GM04504 (cell line): ENCODE measurements around the gene ZNF414.

ENCODE experiments used
- DNase-seq: peaks from one replicate; pipeline ENCODE4 v3.0.0-alpha.2; 2012; ENCODE audit warnings: low read depth

Gene ZNF414

GRCh38 chr19:8490395-8490760 is 23.6 kb downstream of the ZNF414 start:
- no peak for DNase-seq

GRCh38 chr19:8489561-8490394 is 24.2 kb downstream of the ZNF414 start:
- DNase-seq: no peak

GRCh38 chr19:8488365-8488764 is 25.6 kb downstream of the ZNF414 start:
- DNase-seq: no peak

- DNase-seq: no peak
These were observed 26.7 kb downstream of the ZNF414 start for GRCh38 chr19:8487137-8487851.

DNA sequence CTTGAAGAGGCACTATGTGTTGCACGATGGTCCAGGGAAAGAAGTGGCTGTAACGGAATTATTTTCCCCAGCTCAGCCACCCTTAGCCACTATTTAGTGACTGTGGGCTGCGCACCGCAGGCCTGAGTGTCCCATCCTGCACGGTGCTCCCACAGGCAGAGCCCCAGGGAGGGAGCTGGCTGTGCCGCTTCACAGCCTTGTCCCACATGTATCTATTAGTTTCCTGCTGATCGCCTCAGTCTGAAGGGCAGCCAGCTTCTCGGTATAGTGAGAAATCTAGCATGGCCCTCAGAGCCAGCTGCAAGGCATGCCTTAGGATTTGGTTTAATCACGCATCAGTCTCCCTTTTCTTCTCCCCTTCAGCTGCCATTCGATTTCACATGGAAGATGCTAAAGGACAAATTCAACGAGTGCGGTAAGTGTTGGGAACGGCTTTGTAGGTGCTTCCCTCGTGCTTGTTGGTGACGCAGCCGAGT is 27.3 kb downstream of the ZNF414 start:
- no peak for DNase-seq

DNA sequence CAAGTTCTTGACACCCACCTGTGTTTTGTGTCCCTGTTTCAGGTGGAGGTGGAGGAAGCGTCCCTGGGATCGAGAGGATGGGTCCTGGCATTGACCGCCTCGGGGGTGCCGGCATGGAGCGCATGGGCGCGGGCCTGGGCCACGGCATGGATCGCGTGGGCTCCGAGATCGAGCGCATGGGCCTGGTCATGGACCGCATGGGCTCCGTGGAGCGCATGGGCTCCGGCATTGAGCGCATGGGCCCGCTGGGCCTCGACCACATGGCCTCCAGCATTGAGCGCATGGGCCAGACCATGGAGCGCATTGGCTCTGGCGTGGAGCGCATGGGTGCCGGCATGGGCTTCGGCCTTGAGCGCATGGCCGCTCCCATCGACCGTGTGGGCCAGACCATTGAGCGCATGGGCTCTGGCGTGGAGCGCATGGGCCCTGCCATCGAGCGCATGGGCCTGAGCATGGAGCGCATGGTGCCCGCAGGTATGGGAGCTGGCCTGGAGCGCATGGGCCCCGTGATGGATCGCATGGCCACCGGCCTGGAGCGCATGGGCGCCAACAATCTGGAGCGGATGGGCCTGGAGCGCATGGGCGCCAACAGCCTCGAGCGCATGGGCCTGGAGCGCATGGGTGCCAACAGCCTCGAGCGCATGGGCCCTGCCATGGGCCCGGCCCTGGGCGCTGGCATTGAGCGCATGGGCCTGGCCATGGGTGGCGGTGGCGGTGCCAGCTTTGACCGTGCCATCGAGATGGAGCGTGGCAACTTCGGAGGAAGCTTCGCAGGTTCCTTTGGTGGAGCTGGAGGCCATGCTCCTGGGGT is 28.2 kb downstream of the ZNF414 start:
- no peak for DNase-seq

DNA sequence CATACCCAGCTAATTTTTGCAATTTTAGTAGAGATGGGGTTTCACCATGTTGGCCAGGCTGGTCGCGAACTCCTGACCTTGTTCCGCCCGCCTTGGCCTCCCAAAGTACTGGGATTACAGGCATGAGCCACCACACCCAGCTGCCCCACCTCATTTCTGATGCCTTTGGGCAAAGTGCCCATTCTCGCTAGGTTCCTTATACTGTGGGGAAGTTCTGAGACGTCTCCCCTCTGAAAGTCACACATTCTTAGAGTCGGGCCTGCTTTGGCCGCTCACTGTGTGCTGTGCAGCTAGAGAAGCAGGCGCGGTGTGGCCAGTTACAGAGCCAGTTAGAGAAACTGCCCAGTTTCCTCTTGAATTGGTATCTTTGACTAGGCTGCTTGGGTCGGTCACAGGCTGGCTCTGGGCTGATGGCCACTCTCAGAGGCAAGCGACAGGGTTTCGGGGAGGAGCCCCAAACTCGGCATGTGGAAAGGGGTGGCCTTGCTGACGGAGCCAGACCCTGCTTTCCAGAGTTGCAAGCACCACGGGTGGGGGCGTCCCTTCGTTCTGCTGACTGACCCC is 29.6 kb downstream of the ZNF414 start:
- DNase-seq: no peak

DNA sequence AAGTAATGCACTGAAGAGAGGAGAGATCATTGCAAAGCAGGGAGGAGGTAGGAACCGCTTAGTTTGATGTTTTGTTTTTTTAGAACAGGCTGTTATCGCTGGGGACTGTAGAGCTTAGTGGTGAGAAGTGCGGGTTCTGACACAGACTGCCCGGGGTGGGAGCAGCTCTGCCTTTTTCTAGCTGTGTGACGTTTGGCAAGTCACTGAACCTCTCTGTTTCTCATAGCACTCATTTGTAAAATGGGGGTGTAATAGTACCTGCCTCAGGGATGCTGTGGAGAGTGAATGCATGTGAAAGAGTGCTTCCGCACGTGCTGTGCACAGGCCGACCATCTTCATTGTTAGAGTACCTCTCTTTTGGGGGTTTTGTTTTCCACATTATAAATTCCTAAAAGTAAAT is 30.8 kb downstream of the ZNF414 start:
- no peak for DNase-seq

DNA sequence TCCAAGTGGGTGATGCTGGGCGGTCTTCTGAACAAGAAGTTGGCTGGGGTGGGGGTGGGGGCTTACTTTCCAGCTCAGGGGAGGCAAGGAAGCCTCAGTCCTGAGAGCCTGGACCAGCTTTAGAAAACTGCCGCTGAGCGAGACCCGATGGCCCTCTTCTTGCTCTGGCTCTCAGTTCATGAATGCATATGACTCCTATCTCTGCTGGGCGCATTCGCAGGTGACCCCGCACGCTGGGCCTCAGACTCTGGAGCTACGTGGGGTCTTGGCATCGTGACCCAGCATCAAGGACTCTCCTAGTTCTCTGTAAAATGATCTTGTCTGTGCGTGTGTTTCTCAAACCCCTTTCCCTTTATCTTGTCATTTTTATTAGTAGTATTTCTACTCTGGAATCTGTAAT is 31.3 kb downstream of the ZNF414 start:
- no peak for DNase-seq

- no peak for DNase-seq
These were observed 32.4 kb downstream of the ZNF414 start for GRCh38 chr19:8481616-8482015.

- no peak for DNase-seq
These were observed 32.8 kb downstream of the ZNF414 start for GRCh38 chr19:8481201-8481600.

DNA sequence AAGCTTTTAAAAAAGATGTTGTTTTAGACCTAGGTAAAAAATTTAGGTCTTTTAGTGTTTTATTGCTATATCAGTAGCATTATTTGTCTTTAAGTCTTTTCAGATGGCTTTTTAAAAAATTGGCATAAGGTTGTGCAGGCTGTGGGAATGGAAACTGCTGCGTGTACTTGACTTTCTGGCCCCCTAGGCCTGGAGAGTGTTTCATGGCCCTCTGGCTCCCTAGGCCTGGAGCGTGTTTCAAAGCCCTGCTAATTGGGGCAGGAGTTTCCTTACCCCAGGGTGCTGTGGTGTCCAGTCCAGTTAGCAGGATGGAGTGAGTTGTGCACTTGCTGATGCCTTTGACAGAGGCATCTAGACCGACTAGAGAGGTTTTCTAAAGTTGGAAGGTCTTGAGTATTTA is 35.4 kb downstream of the ZNF414 start:
- no peak for DNase-seq

GRCh38 chr19:8477889-8478288 is 36.1 kb downstream of the ZNF414 start:
- DNase-seq: no peak

GRCh38 chr19:8476524-8476923 is 37.4 kb downstream of the ZNF414 start:
- no peak for DNase-seq

- no peak for DNase-seq
These were observed 39.0 kb downstream of the ZNF414 start for GRCh38 chr19:8475005-8475404.

GRCh38 chr19:8473648-8474476 is 40.1 kb downstream of the ZNF414 start:
- no peak for DNase-seq

GRCh38 chr19:8469613-8470368 is 44.2 kb downstream of the ZNF414 start:
- no peak for DNase-seq

DNA sequence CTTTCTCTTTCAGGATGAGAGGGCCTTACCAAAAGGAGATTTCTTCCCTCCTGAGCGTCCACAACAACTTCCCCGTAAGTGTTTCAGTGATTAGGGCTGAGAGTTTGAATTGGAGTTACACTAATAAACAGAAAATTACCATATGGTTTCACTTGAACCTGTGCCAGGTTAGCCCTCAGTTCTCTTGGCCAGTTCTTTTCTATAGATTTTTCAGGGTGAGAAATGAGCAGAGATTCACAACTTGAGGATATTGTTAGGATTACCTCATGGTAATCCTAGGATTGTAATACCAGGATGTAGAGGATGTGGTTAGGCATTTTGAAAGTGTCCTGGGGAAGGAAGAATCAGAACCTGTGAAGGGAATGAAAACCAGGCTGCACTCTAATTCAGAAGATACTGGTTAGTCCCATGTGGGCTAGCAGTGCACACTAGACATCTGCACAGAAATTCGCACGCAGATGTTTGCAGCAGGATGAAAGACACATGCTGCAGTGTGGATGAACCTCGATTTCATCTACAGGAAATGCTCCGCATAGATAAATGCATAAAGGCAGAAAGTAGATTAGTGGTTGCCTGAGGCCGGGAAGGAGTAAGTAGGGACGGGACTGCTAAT is 45.1 kb downstream of the ZNF414 start:
- no peak for DNase-seq

- no peak for DNase-seq
These were observed 45.8 kb downstream of the ZNF414 start for GRCh38 chr19:8468124-8468523.

GRCh38 chr19:8466018-8466417 is 47.9 kb downstream of the ZNF414 start:
- DNase-seq: no peak
